Breast epithelium (tissue), 3 donors: ENCODE measurements around the gene MARCHF3.

Source experiments
- CTCF ChIP-seq, 3 donors: fragments of 450-650 bp; IDR thresholded peaks; one replicate each; pipeline ENCODE4 v1.5.1; 2016 to 2017; ENCODE audit warnings: antibody characterized with exemption in 3 of 3, mild to moderate bottlenecking in 3 of 3, moderate library complexity in 3 of 3
- POLR2A ChIP-seq: fragments of 450-650 bp; IDR thresholded peaks from one replicate; pipeline ENCODE4 v1.6.1; 2016; ENCODE audit warnings: antibody characterized with exemption, mild to moderate bottlenecking, moderate library complexity

GRCh38 chr5:127079994-127080491 lies 49.7 kb upstream of the MARCHF3 start:
- TF ChIP-seq CTCF (IDR thresholded peaks at IDR 0.05) (no peak), POLR2A (no peak)
